NT2/D1 (cell line): ENCODE data around the gene ATE1.

Experiments
- YY1 ChIP-seq: IDR thresholded peaks from 2 replicates; pipeline ENCODE4 v1.6.1; 2011; ENCODE audit not compliant: insufficient read length, insufficient read depth
- ZNF274 ChIP-seq: IDR thresholded peaks from 2 replicates; pipeline ENCODE4 v1.6.1; 2011; ENCODE audit warnings: mild to moderate bottlenecking, low read depth, low read length

DNA sequence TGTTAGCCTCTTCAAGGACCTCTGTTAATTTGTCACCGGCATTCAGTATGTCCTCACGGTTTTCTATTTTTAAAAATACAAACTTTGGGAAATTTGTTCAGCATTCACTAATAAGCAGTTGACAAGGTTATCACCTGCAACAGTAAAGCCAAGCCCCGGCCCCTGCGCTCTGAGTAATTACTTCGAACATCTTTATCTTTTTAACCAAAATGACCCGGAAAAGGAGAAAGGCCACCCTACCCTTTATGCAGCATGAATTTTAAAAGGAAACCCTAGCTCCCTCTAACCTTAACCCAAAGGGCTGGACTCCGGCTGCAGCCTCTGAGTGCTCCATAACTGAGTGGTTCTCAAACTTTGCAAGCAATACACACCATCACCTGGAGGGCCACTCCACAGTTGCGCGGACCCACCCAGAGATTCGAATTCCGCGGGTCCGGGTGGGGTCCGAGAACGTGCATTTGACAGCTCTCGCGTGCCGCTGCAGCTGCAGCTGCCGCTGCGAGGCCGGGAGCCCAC is 46.2 kb upstream of the ATE1 start:
- TF ChIP-seq ZNF274 (no peak), YY1 (no peak)
